ENCODE measurements around the gene CLEC4G.
"Not testable (repeated sequence)": the region's sequence is repeated elsewhere in the genome, so short reads cannot be mapped to it uniquely, and the experiment has no call there.

Gene CLEC4G

DNA sequence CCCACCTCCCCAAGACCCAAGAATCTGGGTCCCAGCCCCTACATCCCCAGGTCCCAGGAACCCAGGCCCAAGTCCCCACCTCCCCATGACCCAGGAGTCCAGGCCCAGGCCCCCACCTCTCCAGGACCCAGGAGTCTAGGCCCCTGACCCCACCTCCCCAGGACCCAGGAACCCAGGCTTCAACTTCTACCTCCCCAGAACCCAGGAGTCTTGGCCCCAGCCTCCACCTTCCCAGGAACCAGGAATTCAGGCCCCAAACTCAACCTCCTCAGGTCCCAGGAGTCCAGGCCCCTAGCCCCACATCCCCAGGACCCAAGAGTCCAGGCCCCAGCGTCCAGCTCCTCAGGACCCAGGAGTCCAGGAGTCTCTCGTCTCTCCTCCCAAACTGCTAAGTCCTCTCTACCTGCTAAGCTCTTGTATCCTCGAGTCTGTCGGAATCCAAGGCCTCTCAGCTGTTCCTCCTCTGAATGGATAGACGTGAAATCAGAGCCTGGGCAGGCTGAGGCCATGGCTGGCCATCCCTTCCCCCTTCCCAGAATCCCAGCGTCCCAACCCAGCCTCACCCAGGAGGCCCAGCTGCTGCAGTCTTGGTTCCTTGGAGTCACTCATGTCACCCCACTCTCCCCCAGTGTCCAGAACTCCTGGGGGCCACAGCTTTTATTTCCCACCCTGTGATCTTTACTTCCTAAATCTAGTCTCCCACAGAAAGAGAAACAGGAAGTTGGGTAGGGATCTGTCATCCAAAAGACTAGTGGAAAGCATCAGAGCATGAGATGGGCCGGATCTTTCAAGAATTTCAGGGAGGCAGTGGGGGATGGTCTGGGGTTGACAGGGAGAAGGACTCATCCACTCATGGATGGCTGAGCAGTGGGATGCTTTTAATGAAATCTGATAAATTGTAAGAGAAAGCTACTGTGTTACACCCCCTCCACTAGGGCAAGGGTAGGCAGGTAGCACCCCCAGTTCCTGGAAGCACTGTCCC lies 15.3 kb upstream of the CLEC4G start, which contains the start of gene CD209:
TSS of gene CD209 (minus strand) at position 632 of the 982 bp plus-strand sequence. CDS start at position 609, 23 bp downstream.
- no peak for DNase-seq (ENCODE audit: low read depth in 1 of 2, low spot score in 1 of 2)

DNA sequence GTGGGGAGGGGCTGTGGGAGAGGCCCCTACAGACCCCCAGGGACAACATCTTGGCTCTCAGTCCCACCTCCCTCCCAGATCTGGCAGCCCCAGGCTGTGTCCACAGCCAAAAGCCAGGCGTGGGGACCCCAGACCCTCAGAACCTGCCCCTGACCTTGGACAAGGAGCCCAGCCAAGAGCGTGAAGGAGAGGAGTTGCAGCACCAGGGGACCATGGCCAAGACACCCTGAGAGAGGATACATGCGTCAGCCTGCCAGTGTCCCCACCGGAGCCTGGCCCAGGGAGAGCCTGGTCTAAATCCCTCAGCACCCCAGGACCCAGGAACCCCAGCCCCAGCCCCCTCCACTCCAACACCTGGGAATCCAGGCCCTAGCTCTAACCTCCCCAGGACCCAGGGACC lies 14.4 kb upstream of the CLEC4G start:
- not testable (repeated sequence) for DNase-seq (ENCODE audit: low read depth in 1 of 2, low spot score in 1 of 2)

DNA sequence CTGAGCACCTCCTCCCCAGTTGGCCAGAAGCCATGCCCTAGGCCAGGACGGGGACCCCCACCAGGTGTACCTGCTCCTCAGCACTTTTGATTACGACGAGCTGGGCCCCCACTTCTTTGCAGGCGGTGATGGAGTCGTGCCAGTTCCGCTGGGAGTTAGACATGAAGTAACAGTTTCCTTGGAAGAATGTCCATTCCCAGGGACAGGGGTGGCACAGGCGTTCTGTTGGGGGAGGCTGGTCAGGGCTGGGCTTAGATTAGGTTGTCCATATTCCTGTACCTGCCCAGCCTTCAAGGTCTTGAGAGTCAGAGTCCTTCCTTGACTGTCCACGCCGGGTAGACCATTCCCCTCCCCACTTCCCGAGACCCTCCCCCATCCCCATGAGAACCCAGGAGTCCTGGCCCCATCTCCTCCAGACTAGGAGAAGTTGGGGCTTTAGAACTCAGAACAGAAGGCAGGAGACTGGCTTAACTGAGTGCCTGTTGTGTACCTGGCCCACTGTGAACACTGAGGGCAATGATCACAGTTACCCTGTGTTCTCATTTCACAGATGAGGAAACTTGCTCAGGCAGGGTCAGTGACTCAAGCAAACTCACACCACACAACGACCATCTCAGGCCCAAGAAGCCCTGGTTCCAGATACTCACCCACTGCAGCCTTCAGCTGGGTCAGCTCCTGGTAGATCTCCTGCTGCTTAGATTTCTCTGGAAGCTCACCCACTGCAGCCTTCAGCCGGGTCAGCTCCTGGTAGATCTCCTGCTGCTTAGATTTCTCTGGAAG lies 13.2 kb upstream of the CLEC4G start:
- no peak for DNase-seq (ENCODE audit: low read depth in 1 of 2, low spot score in 1 of 2)

DNA sequence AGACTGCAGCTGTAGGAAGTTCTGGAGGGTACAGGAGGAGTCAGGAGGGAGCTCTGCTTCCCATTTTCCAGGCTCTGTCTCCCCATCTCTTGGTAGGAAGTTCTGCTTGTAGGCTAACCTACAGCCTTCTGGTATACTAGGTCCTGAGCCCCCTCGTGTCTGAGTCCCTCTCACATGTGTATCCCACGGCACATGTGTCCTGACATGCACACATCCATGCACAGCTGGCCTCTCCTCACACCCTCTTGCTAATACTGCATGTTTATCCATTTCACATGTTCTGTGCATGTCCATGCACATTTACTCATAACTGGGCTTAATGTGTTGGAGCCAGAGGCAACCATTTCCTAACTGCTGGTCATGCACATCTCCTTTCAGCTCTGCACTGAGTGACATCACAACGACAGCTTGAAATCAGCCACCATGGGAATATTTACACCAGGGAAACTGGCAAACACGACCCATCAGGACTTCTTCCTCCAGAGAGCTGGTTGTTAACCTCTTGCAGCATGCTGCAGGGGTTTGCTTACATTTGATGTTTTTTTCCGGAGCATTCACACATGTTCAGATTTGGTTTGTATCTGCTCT lies 12.4 kb upstream of the CLEC4G start:
- no peak for DNase-seq (ENCODE audit: low read depth in 1 of 2, low spot score in 1 of 2)

DNA sequence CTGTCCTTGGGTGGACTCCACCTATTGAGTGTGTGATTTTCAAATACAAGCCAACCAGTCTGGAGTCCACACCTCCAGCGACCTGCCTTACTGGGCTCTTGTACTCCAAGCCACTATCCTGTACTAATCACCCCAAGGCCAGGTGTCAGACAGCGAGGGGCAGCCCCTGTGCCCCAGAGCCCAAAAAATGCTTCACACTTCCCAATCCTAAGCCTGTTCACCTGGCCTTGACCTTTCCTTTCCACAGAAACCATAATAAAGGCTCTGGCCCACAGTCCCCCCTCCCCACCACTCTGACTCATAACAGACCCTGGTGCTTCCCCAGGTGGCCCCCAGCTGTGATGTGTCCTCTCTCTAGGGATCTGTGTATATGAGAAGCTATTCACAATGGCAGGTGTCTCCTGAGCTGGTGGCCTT lies 11.5 kb upstream of the CLEC4G start:
- no peak for DNase-seq (ENCODE audit: low read depth in 1 of 2, low spot score in 1 of 2)

DNA sequence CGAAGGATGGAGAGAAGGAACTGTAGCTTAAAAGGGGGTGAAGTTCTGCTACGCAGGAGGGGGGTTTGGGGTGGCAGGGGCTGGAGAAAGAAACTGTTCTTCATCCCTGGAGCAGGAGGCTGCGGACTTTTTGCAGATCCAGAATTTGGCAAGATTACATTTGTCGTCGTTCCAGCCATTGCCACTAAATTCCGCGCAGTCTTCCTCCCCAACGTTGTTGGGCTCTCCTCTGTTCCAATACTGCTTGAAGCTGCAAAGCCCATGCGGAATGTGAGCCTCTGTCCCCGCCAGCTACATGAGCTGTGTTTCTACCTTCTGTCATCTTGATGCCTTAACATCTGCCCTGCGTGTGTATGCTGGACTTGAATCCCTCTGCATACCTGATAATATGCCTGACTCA lies 11.1 kb upstream of the CLEC4G start:
- DNase-seq (ENCODE audit: low read depth in 1 of 2, low spot score in 1 of 2), result no peak

DNA sequence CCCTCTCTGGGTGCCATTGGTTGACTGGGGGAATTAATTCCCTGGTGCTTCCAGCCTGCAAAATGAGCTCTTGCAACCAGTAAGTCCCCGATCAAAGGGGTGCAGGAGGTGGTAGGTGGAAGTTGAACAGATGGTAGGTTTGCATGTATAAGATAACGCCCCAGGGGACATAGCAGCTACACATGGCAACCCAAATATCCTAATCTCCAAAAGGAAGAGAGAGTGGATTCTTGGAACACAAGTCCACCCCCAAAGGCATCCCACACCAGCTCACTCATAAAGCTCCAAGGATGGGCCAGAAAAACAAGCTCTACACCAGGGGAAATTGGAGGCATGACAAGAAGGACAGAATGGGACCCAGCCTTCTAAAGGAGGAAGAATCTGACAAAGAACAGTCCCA lies 10.7 kb upstream of the CLEC4G start:
- no peak for DNase-seq (ENCODE audit: low read depth in 1 of 2, low spot score in 1 of 2)

DNA sequence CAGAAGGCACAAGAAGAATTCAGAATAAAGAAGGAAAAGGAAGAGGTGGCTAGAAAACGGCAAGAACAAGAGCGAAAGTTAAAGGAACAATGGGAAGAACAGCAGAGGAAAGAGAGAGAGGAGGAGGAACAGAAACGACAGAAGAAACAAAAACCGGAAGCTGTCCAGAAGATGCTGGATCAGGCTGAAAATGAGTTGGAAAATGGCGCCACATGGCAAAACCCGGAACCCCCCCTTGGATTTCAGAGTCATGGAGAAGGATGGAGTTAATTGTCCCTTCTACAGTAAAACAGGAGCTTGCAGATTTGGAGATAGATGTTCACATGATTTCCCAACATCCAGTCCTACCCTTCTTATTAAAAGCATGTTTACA lies 8.8 kb upstream of the CLEC4G start:
- DNase-seq (ENCODE audit: low read depth in 1 of 2, low spot score in 1 of 2), result no peak

DNA sequence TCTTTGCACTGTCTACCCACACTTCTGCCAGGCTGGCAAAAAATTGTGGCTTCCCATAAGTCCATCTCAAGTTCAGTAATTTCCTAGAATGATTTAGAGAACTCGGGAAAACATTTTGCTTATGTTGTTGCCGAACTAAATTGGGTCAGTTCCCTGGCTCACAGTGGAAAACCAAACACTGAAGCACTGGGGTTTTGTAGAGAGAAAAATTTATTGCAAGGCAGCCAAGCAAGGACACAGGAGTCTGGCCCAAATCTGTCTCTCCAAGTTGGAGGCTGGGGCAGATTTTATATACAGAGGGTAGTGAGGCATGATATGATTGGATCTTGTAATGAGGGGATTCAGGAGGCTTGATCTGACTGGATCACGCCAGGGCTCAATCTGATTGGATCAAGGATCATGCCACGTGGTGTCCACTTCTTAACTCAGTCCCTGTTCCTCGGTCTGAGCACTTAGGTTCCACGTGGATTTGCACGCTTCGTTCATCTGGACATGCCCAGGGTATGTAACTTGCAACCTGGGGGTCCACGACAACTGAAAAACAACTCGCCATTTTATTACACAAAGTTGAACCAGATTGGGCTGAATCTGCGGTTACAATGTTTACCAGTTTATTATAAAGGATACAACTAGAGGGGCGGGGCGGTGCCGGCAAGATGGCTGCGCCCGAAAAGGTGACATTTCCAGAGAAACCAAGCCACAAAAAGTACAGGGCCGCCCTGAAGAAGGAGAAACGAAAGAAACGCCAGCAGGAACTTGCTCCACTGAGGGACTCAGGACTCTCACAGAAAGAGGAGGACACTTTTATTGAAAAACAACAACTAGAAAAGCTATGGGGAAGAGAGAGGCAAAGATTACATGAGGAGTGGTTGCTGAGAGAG lies 8.1 kb upstream of the CLEC4G start:
- no peak for DNase-seq (ENCODE audit: low read depth in 1 of 2, low spot score in 1 of 2)

DNA sequence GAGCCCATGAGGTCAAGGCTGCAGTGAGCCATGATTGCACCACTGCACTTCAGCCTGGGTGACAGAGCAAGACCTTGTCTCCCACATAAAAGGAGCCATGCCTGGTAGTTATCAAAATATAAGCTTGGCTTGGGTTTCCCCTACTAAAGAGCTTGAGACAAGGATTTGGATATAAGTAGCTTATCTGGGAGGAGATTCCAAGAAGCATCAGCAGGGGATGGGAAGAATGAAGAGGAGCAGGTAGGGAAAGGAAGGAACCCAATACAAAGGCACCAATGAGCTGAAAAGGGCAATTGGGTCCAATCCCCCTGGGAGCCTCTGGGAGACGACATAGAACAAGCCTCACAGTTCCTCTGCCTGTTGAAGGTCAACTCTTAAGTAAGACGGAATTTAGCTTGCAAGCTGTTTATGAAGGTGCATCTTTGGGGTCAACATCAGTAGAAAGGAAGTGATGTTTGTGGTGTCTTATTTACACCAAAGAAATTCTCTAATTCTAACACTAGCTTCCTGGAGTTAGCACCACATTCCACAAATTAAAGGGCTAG lies 7.4 kb upstream of the CLEC4G start:
- DNase-seq (ENCODE audit: low read depth in 1 of 2, low spot score in 1 of 2), result no peak

DNA sequence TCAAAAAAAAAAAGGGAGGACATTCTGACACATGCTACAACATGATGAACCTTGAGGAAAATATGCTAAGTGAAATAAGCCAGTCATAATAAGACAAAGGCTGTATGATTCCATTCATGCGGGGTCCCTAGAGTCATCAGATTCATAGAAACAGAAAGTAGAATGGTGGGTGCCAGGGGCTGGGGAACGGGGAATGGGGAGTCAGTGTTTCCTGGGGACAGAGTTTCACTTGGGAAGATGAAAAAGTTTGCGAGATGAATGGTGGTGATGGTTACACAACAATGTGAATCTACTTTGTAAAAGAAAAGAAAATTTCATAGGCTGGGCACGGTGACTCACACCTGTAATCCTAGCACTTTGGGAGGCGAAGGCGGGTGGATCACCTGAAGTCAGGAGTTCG lies 6.1 kb upstream of the CLEC4G start:
- DNase-seq (ENCODE audit: low read depth in 1 of 2, low spot score in 1 of 2), result no peak

DNA sequence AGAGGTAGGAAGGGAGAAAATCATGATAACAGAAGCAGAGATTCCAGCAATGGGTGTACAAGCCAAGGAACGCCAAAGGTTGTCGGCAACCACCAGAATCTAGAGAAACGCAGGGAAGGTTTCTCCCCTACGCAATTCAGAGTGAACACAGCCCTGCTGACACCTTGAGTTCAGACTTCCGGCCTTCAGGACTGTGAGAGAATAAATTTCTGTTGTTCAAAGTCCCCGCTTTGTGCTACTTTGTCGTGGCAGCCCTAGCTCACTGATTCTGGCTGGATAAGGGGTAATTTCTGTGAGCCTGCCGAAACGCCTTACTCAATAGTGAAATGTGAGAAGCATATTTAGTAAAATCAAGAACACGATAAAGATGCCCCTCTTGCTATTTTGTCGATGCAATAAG lies 5.3 kb upstream of the CLEC4G start:
- DNase-seq (ENCODE audit: low read depth in 1 of 2, low spot score in 1 of 2), result no peak

DNA sequence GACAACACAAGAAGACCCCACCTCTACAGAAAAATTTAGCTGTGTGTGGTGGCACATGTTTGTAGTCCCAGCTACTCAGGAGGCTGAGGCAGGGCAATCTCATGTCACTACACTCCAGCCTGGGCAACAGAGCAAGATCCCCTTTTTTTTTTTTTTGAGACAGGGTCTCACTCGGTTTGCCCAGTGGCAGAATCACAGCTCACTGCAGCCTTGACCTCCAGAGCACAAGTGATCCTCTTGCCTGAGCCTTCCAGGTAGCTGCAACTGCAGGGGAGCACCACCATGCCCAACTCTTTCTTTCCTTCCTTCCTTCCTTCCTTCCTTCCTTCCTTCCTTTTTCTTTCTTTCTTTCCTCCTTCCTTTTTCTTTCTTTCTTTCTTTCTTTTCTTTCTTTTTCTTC lies 4.2 kb upstream of the CLEC4G start:
- no peak for DNase-seq (ENCODE audit: low read depth in 1 of 2, low spot score in 1 of 2)

DNA sequence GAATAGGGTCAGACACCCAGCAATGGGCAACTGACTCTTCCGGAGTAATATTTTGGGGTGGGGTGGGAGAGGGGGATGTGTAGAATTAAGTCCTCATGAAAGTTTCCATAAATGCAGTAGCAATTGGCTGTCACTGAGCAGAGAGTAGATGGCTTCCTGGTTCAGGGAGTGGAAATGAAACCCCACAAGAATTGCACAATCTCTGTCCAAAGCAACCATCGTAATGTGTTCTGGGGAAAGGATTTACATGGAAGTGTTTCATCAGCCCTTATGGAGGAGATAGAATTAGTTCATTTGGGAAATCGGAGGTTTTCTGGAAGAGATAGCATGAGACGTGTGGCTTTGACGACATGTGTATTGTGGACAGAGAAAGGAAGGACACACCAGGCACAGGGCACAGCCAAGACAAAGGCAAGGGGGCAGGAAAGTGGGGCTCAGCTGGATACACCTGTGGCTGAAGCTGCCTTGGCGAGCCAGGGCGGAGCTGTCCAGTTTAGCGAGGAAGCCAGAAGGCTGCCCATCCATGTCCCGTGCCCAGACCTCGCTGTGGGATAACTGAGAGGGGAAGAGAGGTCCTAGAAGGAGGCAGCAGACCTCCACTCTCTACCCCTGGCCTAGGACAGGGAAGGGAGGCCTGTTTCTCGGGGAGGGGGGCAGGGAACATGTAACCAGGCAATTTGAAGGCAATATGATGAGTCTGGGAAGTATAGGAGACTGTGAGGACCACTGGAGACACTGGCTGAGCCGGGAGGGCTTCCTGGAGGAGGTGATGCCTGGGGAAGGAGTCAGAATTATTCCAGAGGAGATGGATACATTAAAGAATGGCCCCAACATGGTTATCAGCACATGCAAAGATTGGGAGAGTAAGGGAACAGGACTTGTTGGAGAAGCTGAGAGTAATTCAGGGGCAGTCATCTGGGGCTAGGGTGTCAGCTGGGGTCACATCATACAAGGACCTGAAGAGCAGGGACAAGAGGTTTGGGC lies 2.6 kb upstream of the CLEC4G start:
- no peak for DNase-seq (ENCODE audit: low read depth in 1 of 2, low spot score in 1 of 2)

DNA sequence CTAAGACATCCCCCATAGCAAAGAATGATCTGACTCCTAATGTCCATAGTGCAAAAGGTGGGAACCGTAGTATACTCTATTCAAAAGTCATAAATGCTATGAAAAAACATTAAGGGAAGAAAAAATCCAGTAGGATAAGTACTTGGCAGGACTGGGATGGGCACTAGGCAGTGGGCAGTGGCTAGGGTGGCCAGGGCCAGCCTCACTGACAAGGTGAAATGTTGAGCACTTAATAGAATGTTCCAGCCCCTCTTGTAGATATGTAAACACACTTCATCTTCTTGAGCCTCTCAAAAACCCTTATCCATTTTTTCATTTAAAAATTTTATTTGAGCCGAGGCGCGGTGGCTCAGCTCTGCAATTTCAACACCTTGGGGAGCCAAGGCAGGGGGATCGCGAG lies 1.5 kb upstream of the CLEC4G start:
- no peak for DNase-seq (ENCODE audit: low read depth in 1 of 2, low spot score in 1 of 2)

DNA sequence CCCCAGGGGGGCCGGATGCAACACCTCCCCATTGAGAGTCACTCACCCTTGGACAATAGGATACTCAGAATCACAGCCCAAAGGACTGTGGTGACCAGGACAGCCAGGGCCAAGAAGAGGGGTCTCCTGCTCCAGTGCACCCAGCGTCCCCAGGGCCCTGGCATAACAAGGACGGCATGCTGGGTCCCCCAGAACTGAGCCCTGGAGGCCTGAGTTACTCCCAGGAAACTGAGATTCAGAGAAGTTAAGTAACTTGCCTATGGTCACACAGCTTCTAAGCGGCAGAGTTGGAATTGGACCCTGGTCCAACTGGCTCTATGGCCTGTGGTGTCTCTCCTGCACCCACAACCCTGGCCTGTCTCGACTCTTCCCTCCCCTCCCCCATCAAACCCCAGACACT lies 295 bp downstream of the CLEC4G start:
- DNase-seq (ENCODE audit: low read depth in 1 of 2, low spot score in 1 of 2), result no peak

DNA sequence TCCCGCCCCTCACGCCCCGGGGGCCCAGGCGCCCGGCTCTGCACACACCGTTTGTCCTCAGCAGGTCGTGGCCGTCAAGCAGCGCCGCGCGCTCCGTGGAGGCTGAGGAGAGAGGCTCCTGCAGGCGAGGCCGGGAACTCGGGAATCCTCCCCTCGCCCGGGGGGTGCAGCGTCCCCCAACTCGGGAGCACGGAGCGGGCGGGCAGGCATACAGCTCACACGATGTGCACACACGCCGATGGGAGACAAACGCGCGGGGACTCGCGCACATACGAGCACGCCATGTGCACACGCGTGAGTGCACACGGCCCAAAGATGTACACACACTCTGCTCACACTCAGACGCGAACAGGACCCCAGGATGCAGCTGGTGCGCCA lies 703 bp downstream of the CLEC4G start:
- DNase-seq (ENCODE audit: low read depth in 1 of 2, low spot score in 1 of 2), result no peak

DNA sequence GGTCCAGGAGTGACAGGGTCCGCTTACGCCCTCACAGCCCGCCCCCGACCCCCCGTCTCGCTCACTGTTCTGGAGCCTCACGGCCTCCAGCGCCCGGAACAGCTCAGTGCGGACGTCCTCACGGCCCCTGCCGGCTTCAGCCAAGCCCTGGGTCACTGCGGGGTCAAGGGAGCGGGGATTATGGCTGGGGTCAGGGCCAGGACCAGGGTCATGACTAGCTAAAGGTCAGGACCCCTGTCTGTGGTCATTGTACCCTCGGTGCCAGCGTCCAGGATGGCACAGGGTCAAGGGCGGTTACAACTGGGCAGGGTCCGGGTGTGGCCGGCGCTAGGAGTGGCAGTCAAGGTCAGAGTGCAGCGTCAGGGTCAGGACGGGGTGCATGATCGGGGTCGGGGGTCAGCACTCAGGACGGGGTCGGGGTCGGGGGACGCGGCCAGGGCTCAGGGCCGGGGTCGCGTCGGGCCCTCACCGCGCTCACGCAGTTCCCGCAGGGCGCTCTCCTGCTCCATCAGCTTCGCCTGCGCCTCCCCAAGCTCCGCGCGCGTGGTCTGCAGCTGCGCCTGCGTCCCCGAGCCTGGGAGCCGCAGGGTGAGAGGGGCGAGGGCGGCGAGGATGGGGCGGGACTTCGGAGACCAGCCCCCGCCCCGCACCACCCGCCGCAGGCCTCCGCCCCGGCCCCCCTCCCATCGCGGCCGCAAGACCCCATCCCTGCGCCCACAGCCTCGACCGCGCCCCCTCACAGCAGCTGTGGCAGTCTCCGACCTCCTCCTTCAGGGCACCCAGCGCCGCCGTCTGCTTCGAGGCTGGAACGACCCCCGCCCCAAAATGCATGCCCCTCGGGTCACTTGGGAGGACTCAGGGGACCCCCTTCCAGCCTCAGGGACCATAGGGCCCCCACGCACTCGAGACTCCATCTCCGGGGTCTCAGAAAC lies 1.4 kb downstream of the CLEC4G start:
- DNase-seq (ENCODE audit: low read depth in 1 of 2, low spot score in 1 of 2), result no peak

Measured in activated T-helper 1 cell treated with anti-CD3 and anti-CD28 coated beads, Interleukin-2, amount 50 U/mL, for 16 hours (primary cell).